Hepatocyte (in vitro differentiated cells): ENCODE results near the gene CEP85L. TPM values are rescaled to one million over a fixed set of nuclear protein-coding genes. Genes with fewer than 3 reads are reported as not detected.

Experiments used
- DNase-seq: peaks from one replicate; pipeline ENCODE4 v3.0.0-alpha.2; 2016; ENCODE audit warnings: low spot score
- H2AFZ ChIP-seq: fragments of 200-600 bp; sonication (generic); 2 replicates; pipeline ENCODE4 v1.6.0; 2016; ENCODE audit warnings: antibody characterized with exemption, mild to moderate bottlenecking
- H3K27ac ChIP-seq: fragments of 200-600 bp; sonication (generic); 2 replicates; pipeline ENCODE4 v1.5.1; 2016; ENCODE audit warnings: mild to moderate bottlenecking
- H3K27me3 ChIP-seq: fragments of 200-600 bp; sonication (generic); 2 replicates; pipeline ENCODE4 v1.6.1; 2016
- H3K36me3 ChIP-seq: fragments of 200-600 bp; sonication (generic); replicated peaks from 2 replicates; pipeline ENCODE4 v1.5.1; 2016; ENCODE audit warnings: low read depth; ENCODE audit not compliant: insufficient read depth
- H3K4me1 ChIP-seq: fragments of 200-600 bp; sonication (generic); 2 replicates; pipeline ENCODE4 v1.5.1; 2016; ENCODE audit warnings: mild to moderate bottlenecking, moderate library complexity; ENCODE audit not compliant: insufficient read depth
- H3K4me2 ChIP-seq: fragments of 200-600 bp; sonication (generic); 2 replicates; pipeline ENCODE4 v1.6.0; 2016
- H3K4me3 ChIP-seq: fragments of 200-600 bp; sonication (generic); 2 replicates; pipeline ENCODE4 v1.5.1; 2016; ENCODE audit warnings: mild to moderate bottlenecking
- H3K79me2 ChIP-seq: fragments of 200-600 bp; sonication (generic); 2 replicates; pipeline ENCODE4 v1.6.0; 2017; ENCODE audit warnings: mild to moderate bottlenecking
- H3K9me2 ChIP-seq: fragments of 200-600 bp; sonication (generic); replicated peaks from 2 replicates; pipeline ENCODE4 v1.6.0; 2017; ENCODE audit warnings: mild to moderate bottlenecking; ENCODE audit not compliant: insufficient read depth
- H3K9me3 ChIP-seq: fragments of 200-600 bp; sonication (generic); 2 replicates; pipeline ENCODE4 v1.5.1; 2016; ENCODE audit warnings: low read depth, mild to moderate bottlenecking
- H4K20me1 ChIP-seq: fragments of 200-600 bp; sonication (generic); 2 replicates; pipeline ENCODE4 v1.6.0; 2016; ENCODE audit warnings: mild to moderate bottlenecking; ENCODE audit not compliant: insufficient read depth, poor library complexity, severe bottlenecking
- EZH2 ChIP-seq: fragments of 200-600 bp; sonication (generic); IDR thresholded peaks from 2 replicates; pipeline ENCODE4 v1.6.1; 2016; ENCODE audit warnings: antibody characterized with exemption, mild to moderate bottlenecking, borderline replicate concordance
- EZH2phosphoT487 ChIP-seq: fragments of 200-600 bp; sonication (generic); IDR thresholded peaks from one replicate; pipeline ENCODE4 v1.6.1; 2018; ENCODE audit warnings: antibody characterized with exemption, mild to moderate bottlenecking, low read depth, moderate library complexity; ENCODE audit not compliant: unreplicated experiment, severe bottlenecking
- WGBS: methylation state at CpG from one replicate; pipeline ENCODE4 v1.1.6; 2016; ENCODE audit warnings: low lambda C conversion rate; ENCODE audit errors: missing lambda C conversion rate; 5-methylcytosine and 5-hydroxymethylcytosine counted together
- polyA plus RNA-seq: library from polyadenylated mRNA; unstranded; fragments of >200 nt; fragmentation: Nextera tagmentation; extraction: Ambion mirVana; gene quantifications from 2 replicates; pipeline ENCODE4 v1.2.1, GENCODE V29; 2016
- total RNA-seq: library from RNA; depleted of rRNA; stranded (reverse); fragments of >200 nt; gene quantifications from 2 replicates; pipeline ENCODE4 v1.2.3, GENCODE V29; 2014
- TF ChIP-seq, protein P1 (sequence below): fragments of 200-600 bp; sonication (generic); IDR thresholded peaks from 2 replicates; pipeline ENCODE4 v1.5.1; 2016; ENCODE audit warnings: antibody characterized with exemption, mild to moderate bottlenecking; ENCODE audit not compliant: poor library complexity

CEP85L gene
- total RNA-seq (38.5 and 40.2 TPM in 2 replicates), polyA plus RNA-seq (17.8 and 26.3 TPM in 2 replicates)

DNA sequence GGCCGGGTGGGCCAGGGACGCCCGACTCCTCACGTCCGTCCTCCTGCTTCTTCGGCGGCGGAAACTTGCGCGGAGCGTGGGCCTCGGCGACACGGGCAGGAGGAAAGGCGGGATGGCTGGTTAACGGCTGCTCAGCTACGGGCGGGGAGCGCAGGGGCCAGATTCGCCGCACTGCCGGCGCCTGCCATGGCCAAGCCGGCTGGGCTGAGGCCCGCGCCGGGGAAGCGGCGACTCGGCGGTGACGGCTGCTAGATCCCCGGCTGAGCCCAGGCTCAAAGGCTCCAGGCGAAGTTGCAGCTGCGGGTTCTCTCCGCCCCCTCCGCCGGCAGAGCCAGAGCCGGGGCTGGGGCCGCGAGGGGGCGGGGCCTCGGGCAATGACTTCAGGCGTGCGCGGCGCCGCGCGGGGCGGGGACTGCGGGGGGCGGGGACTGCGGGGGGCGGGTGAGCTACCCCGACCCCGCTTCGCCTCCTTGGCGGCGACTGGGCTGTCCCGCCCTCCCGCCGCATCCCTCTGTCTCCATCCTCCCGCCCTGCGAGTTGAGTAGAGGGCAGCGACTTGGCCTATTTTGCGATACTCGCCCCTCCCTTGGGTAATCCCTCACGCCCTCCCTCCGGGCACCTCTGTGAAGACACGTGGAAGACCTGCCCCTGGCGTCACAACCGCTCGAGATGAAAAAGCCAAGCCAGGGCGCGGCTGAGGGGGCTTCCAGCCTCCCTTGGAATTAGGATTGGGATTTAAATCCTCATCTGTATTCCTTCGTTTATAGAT, at the start of gene CEP85L:
Gene CEP85L (minus strand): TSS at position 310 of the 769 bp plus-strand sequence. CDS start 322 bp downstream, outside the sequence.
- 1% methylated on average over 40 of the region's 77 CpGs for WGBS
- no peak for TF ChIP-seq EZH2phosphoT487
- TF ChIP-seq EZH2: no peak
- no peaks in the 10 kb centered on the region for H3K36me3 ChIP-seq
- peaks cover 8% of the 10 kb centered on the region for H4K20me1 ChIP-seq
- peaks cover 4% of the 10 kb centered on the region for H3K27me3 ChIP-seq
- peak within 1 kb of the TSS; percentile 97 for H3K27ac ChIP-seq
- peak within 1 kb of the TSS; percentile 95 for H3K4me3 ChIP-seq
- H3K9me3 ChIP-seq: no peaks in the 10 kb centered on the region
- H3K4me1 ChIP-seq: no peaks in the 10 kb centered on the region
- H3K4me2 ChIP-seq: peak within 1 kb of the TSS; percentile 90
- peak; percentile 96 for DNase-seq
- H3K79me2 ChIP-seq: peaks cover 43% of the 10 kb centered on the region
- peak within 1 kb of the TSS; percentile 76 for H2AFZ ChIP-seq
- no peaks in the 10 kb centered on the region for H3K9me2 ChIP-seq

DNA sequence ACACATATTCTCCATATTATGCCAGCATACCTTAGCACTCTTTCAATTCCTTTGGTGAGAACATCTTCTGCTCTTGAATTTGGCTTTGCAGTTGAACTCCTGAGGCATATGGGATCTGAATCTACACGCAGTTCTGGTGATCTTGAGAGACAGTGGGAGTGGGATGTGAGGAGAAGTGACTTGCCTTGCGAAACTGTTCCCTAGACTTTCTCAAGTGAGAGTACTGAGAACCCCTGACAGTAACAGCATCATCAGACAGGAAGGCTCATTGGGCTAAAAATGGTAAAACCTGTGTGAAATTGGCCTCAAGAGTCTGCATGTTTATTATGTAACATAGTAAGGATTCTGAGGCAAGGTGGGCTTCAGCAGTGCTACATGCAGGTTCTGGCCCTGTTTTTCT, 49.1 kb upstream of the CEP85L start:
- Histone ChIP-seq H3K9me3 (no peaks in the 10 kb centered on the region), H2AFZ (no peak overlapping the region), H3K27ac (no peak overlapping the region), H3K4me2 (no peak overlapping the region), H3K9me2 (no peaks in the 10 kb centered on the region), H3K27me3 (no peaks in the 10 kb centered on the region), H4K20me1 (no peaks in the 10 kb centered on the region), H3K4me1 (no peaks in the 10 kb centered on the region), H3K36me3 (no peaks in the 10 kb centered on the region), H3K79me2 (no peaks in the 10 kb centered on the region), H3K4me3 (no peak overlapping the region)
- WGBS: 95% methylated on average over 2 of the region's 2 CpGs
- TF ChIP-seq, protein P1, sequence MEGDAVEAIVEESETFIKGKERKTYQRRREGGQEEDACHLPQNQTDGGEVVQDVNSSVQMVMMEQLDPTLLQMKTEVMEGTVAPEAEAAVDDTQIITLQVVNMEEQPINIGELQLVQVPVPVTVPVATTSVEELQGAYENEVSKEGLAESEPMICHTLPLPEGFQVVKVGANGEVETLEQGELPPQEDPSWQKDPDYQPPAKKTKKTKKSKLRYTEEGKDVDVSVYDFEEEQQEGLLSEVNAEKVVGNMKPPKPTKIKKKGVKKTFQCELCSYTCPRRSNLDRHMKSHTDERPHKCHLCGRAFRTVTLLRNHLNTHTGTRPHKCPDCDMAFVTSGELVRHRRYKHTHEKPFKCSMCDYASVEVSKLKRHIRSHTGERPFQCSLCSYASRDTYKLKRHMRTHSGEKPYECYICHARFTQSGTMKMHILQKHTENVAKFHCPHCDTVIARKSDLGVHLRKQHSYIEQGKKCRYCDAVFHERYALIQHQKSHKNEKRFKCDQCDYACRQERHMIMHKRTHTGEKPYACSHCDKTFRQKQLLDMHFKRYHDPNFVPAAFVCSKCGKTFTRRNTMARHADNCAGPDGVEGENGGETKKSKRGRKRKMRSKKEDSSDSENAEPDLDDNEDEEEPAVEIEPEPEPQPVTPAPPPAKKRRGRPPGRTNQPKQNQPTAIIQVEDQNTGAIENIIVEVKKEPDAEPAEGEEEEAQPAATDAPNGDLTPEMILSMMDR: no peak
- TF ChIP-seq EZH2phosphoT487 (no peak), EZH2 (no peak)
- no peak for DNase-seq

DNA sequence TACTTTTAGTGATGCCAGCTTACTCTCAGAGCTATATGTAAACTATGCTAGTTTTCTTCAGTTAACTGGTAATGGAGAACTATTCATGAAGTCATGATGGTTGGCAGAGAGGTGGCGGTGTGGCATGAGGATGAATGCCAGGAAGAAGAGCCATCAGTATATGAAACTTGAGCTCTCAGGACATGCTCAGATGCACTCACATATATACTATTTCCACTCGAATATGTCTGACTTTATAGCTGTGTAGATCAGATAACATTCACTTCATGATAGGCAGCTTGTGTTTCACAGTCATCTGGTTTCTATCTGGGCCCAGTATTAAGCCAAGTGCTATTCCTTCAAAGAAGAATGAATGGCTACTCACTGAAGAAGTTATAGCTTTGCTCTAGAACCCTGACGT, 46.2 kb upstream of the CEP85L start:
- Histone ChIP-seq H3K4me1 (no peaks in the 10 kb centered on the region), H3K4me2 (no peak overlapping the region), H3K79me2 (no peaks in the 10 kb centered on the region), H3K9me3 (no peaks in the 10 kb centered on the region), H3K9me2 (no peaks in the 10 kb centered on the region), H3K27me3 (no peaks in the 10 kb centered on the region), H4K20me1 (no peaks in the 10 kb centered on the region), H3K4me3 (no peak overlapping the region), H3K36me3 (no peaks in the 10 kb centered on the region), H3K27ac (no peak overlapping the region), H2AFZ (no peak overlapping the region)
- WGBS: 57% methylated on average over 3 of the region's 3 CpGs
- no peak for DNase-seq
- TF ChIP-seq EZH2 (no peak), EZH2phosphoT487 (no peak)
- TF ChIP-seq, protein P1: no peak

DNA sequence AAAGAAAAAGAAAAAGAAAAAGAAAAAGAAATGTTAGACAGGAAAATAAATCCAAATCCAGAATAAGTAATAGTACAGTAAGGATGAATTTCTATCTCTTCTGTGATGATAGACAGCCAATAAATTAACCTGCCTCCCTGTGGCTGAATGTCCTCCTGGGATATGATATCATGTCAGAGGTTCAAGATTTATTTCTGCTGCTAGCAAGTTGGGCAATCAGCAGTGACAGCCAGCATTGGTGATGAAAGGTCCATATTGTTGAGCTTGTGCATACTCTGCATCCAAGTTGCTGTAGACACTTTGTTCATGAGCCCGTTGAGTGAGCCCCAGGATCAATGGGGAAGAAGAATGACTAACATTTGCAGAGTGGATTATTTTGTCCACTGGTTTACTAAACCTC, 44.9 kb upstream of the CEP85L start:
- H3K36me3 ChIP-seq: no peaks in the 10 kb centered on the region
- no peaks in the 10 kb centered on the region for H3K9me3 ChIP-seq
- H3K79me2 ChIP-seq: no peaks in the 10 kb centered on the region
- H3K9me2 ChIP-seq: no peaks in the 10 kb centered on the region
- no peaks in the 10 kb centered on the region for H3K4me1 ChIP-seq
- no peak for DNase-seq
- H3K4me2 ChIP-seq: no peak overlapping the region
- TF ChIP-seq, protein P1: no peak
- no peaks in the 10 kb centered on the region for H3K27me3 ChIP-seq
- H4K20me1 ChIP-seq: no peaks in the 10 kb centered on the region
- H2AFZ ChIP-seq: no peak overlapping the region
- 79% methylated on average over 1 of the region's 1 CpG for WGBS
- H3K27ac ChIP-seq: no peak overlapping the region
- no peak overlapping the region for H3K4me3 ChIP-seq
